Measurements from ENCODE around the gene TEX264.

TEX264 gene

GRCh38 chr3:51637941-51638471 lies 33.0 kb upstream of the TEX264 start:
- TF ChIP-seq FOXP2 (optimal IDR thresholded peaks at IDR 0.05; ENCODE audit: borderline replicate concordance, extremely low read depth, extremely low read length, insufficient read depth) (no peak), TAF1 (IDR thresholded peaks at IDR 0.05; ENCODE audit: borderline replicate concordance, insufficient read depth, low read length) (no peak), SIN3A (IDR thresholded peaks at IDR 0.05; ENCODE audit: borderline replicate concordance, insufficient read depth, low read length) (no peak), REST (IDR thresholded peaks at IDR 0.05; ENCODE audit: insufficient read depth in 1 of 2, low read depth in 2 of 2, low read length in 2 of 2) (no peak), POLR2AphosphoS5 (IDR thresholded peaks at IDR 0.05; ENCODE audit: low read depth, low read length) (no peak)

- no peak for TF ChIP-seq REST (IDR thresholded peaks at IDR 0.05; ENCODE audit: insufficient read depth in 1 of 2, low read depth in 2 of 2, low read length in 2 of 2)
- TF ChIP-seq FOXP2 (optimal IDR thresholded peaks at IDR 0.05; ENCODE audit: borderline replicate concordance, extremely low read depth, extremely low read length, insufficient read depth): no peak
- no peak for TF ChIP-seq POLR2AphosphoS5 (IDR thresholded peaks at IDR 0.05; ENCODE audit: low read depth, low read length)
- TF ChIP-seq SIN3A (IDR thresholded peaks at IDR 0.05; ENCODE audit: borderline replicate concordance, insufficient read depth, low read length): no peak
- no peak for TF ChIP-seq TAF1 (IDR thresholded peaks at IDR 0.05; ENCODE audit: borderline replicate concordance, insufficient read depth, low read length)
These were observed 28.6 kb upstream of the TEX264 start for GRCh38 chr3:51642462-51642861.

- no peak for TF ChIP-seq SIN3A (IDR thresholded peaks at IDR 0.05; ENCODE audit: borderline replicate concordance, insufficient read depth, low read length)
- TF ChIP-seq FOXP2 (optimal IDR thresholded peaks at IDR 0.05; ENCODE audit: borderline replicate concordance, extremely low read depth, extremely low read length, insufficient read depth): no peak
- TF ChIP-seq TAF1 (IDR thresholded peaks at IDR 0.05; ENCODE audit: borderline replicate concordance, insufficient read depth, low read length): no peak
- TF ChIP-seq POLR2AphosphoS5 (IDR thresholded peaks at IDR 0.05; ENCODE audit: low read depth, low read length): no peak
- TF ChIP-seq REST (IDR thresholded peaks at IDR 0.05; ENCODE audit: insufficient read depth in 1 of 2, low read depth in 2 of 2, low read length in 2 of 2): no peak
These were observed 25.0 kb upstream of the TEX264 start for GRCh38 chr3:51646091-51646490.

GRCh38 chr3:51657234-51657633 lies 13.8 kb upstream of the TEX264 start:
- no peak for TF ChIP-seq TAF1 (IDR thresholded peaks at IDR 0.05; ENCODE audit: borderline replicate concordance, insufficient read depth, low read length)
- no peak for TF ChIP-seq POLR2AphosphoS5 (IDR thresholded peaks at IDR 0.05; ENCODE audit: low read depth, low read length)
- TF ChIP-seq REST (IDR thresholded peaks at IDR 0.05; ENCODE audit: insufficient read depth in 1 of 2, low read depth in 2 of 2, low read length in 2 of 2): no peak
- TF ChIP-seq SIN3A (IDR thresholded peaks at IDR 0.05; ENCODE audit: borderline replicate concordance, insufficient read depth, low read length): no peak
- TF ChIP-seq FOXP2 (optimal IDR thresholded peaks at IDR 0.05; ENCODE audit: borderline replicate concordance, extremely low read depth, extremely low read length, insufficient read depth): no peak

GRCh38 chr3:51659942-51660341 lies 11.1 kb upstream of the TEX264 start:
- TF ChIP-seq REST (IDR thresholded peaks at IDR 0.05; ENCODE audit: insufficient read depth in 1 of 2, low read depth in 2 of 2, low read length in 2 of 2) (no peak), FOXP2 (optimal IDR thresholded peaks at IDR 0.05; ENCODE audit: borderline replicate concordance, extremely low read depth, extremely low read length, insufficient read depth) (no peak), POLR2AphosphoS5 (IDR thresholded peaks at IDR 0.05; ENCODE audit: low read depth, low read length) (no peak), SIN3A (IDR thresholded peaks at IDR 0.05; ENCODE audit: borderline replicate concordance, insufficient read depth, low read length) (no peak), TAF1 (IDR thresholded peaks at IDR 0.05; ENCODE audit: borderline replicate concordance, insufficient read depth, low read length) (no peak)
